IMR-90 (cell line): ENCODE measurements around the gene DHRS12.

Experiments used
- CHD1 ChIP-seq: IDR thresholded peaks from 2 replicates; pipeline ENCODE4 v1.6.1; 2012; ENCODE audit warnings: low read depth, low read length, improper control_type of control experiment
- MXI1 ChIP-seq: IDR thresholded peaks from 2 replicates; pipeline ENCODE4 v1.6.1; 2012; ENCODE audit warnings: low read depth, mild to moderate bottlenecking, low read length, moderate library complexity, borderline replicate concordance
- POLR2A ChIP-seq: IDR thresholded peaks from 2 replicates; pipeline ENCODE4 v1.6.1; 2012; ENCODE audit warnings: mild to moderate bottlenecking, low read depth, low read length
- RCOR1 ChIP-seq: IDR thresholded peaks from 2 replicates; pipeline ENCODE4 v1.6.1; 2012; ENCODE audit warnings: mild to moderate bottlenecking, low read length, improper control_type of control experiment; ENCODE audit not compliant: insufficient replicate concordance
- TF ChIP-seq, protein P1 (sequence below): conservative IDR thresholded peaks from 2 replicates; pipeline ENCODE4 v1.5.1; 2012; ENCODE audit warnings: mild to moderate bottlenecking, low read depth, low read length, improper control_type of control experiment

DNA sequence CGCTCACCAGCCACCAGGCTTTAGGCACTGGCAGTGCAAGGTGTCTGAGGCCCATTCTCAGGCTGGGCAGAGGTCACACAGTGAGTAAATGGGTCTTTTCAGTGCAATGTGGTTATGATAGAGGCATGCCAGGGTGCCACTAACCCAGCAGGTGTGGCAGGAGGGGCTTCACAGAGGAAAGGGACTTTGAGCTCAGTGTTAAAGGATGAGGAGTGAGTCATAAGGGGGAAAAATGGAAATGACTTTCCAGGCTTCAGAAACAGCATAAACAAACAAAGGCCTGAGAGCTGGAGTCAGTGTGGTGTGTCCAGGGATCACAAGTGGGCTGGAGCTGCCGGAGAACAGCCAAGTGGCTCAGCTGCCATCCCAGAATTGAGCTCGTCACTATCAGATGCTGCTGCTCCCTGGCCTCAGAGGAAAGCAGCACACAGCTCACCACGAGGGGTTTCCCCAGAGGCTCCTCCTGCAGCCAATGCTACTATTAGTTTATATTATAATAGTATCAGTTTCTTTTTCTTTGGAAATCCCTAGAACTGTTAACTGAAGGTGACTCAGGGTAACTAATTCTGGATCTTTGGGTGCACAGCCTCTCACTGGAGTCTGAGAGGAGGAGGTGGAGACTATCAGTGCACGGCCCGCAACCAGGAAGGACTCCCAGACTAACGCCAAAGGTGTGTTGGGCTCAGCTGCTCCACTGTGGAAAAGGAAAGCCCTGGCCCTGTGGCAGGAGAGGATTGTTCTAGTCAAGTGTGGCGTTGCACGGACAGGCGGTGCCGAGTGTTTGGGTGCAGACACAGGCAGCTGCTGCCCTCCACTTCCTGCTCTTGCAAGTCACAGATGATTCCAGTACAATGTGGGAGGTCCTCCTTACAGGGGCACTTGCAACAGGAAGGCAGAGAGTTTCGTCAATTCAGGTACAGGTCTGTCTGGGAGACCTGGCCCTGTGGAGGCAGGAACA is 39.5 kb downstream of the DHRS12 start:
- TF ChIP-seq, protein P1, sequence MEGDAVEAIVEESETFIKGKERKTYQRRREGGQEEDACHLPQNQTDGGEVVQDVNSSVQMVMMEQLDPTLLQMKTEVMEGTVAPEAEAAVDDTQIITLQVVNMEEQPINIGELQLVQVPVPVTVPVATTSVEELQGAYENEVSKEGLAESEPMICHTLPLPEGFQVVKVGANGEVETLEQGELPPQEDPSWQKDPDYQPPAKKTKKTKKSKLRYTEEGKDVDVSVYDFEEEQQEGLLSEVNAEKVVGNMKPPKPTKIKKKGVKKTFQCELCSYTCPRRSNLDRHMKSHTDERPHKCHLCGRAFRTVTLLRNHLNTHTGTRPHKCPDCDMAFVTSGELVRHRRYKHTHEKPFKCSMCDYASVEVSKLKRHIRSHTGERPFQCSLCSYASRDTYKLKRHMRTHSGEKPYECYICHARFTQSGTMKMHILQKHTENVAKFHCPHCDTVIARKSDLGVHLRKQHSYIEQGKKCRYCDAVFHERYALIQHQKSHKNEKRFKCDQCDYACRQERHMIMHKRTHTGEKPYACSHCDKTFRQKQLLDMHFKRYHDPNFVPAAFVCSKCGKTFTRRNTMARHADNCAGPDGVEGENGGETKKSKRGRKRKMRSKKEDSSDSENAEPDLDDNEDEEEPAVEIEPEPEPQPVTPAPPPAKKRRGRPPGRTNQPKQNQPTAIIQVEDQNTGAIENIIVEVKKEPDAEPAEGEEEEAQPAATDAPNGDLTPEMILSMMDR: 0 out of 2 replicates have a peak, but pooled peaks have one; percentile 15
- no peak for TF ChIP-seq POLR2A
- TF ChIP-seq MXI1: peak; percentile 53; the same call in 1 of the 2 replicates
- no peak for TF ChIP-seq CHD1
- peak; percentile 85 for TF ChIP-seq RCOR1
